Ishikawa (cell line): Measurements from ENCODE around the gene ATG16L1.
A peak's percentile ranks its signal among the peaks of the same experiment; 100 is the strongest.

Experiments
- CEBPB ChIP-seq: IDR thresholded peaks from 2 replicates; pipeline ENCODE4 v1.6.1; 2012
- CREB1 ChIP-seq: IDR thresholded peaks from 2 replicates; pipeline ENCODE4 v1.6.1; 2012; ENCODE audit warnings: low read depth
- EGR1 ChIP-seq: IDR thresholded peaks from 2 replicates; pipeline ENCODE4 v1.6.1; 2012
- EP300 ChIP-seq: IDR thresholded peaks from 2 replicates; pipeline ENCODE4 v1.6.1; 2012; ENCODE audit warnings: borderline replicate concordance
- FOXM1 ChIP-seq: IDR thresholded peaks from 2 replicates; pipeline ENCODE4 v1.6.1; 2012; ENCODE audit warnings: low read depth, borderline replicate concordance
- MAX ChIP-seq: IDR thresholded peaks from 2 replicates; pipeline ENCODE4 v1.6.1; 2012
- NFIC ChIP-seq: IDR thresholded peaks from 2 replicates; pipeline ENCODE4 v1.6.1; 2012
- RAD21 ChIP-seq: IDR thresholded peaks from 2 replicates; pipeline ENCODE4 v1.6.1; 2012; ENCODE audit warnings: low read depth
- REST ChIP-seq: IDR thresholded peaks from 2 replicates; pipeline ENCODE4 v1.6.1; 2012; ENCODE audit warnings: low read depth, mild to moderate bottlenecking
- TAF1 ChIP-seq: IDR thresholded peaks from 2 replicates; pipeline ENCODE4 v1.6.1; 2012; ENCODE audit warnings: low read depth, mild to moderate bottlenecking
- TCF12 ChIP-seq: IDR thresholded peaks from 2 replicates; pipeline ENCODE4 v1.6.1; 2012; ENCODE audit warnings: low read depth
- TEAD4 ChIP-seq: IDR thresholded peaks from 2 replicates; pipeline ENCODE4 v1.6.1; 2012
- YY1 ChIP-seq: IDR thresholded peaks from 2 replicates; pipeline ENCODE4 v1.6.1; 2012; ENCODE audit warnings: low read depth
- ZBTB7A ChIP-seq: IDR thresholded peaks from 2 replicates; pipeline ENCODE4 v1.6.1; 2012; ENCODE audit warnings: low read depth
- TF ChIP-seq, protein P1 (sequence below): IDR thresholded peaks from 2 replicates; pipeline ENCODE4 v1.6.1; 2012

The ATG16L1 gene

DNA sequence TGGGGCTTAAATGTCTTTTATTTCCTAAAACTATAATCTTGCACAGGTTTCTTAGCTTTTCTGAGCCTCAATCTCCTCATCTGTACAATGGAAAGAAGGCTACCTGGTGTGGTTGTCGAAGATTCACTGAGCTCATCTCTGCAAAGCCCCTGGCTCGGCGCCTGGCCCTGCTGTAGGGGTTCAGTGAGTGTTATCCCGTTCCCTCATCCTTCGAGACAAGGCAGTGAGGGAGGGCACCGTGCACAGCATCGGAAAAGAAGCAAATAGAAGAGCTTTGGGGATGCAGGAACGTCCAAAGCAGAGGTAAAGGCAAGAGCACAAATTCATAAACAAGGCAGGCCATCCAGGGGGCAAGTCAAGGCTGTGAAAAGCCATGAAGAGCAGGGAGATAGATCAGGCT is 41.2 kb upstream of the ATG16L1 start:
- TF ChIP-seq EP300 (no peak), NFIC (no peak), MAX (no peak), TAF1 (no peak), TCF12 (no peak), FOXM1 (no peak), RAD21 (no peak), CREB1 (no peak), REST (no peak), ZBTB7A (no peak), CEBPB (no peak), EGR1 (no peak), YY1 (no peak), TEAD4 (no peak)
- TF ChIP-seq, protein P1, sequence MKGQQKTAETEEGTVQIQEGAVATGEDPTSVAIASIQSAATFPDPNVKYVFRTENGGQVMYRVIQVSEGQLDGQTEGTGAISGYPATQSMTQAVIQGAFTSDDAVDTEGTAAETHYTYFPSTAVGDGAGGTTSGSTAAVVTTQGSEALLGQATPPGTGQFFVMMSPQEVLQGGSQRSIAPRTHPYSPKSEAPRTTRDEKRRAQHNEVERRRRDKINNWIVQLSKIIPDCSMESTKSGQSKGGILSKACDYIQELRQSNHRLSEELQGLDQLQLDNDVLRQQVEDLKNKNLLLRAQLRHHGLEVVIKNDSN: no peak

- TF ChIP-seq TCF12: peak; percentile 44; the same call in 1 of the 2 replicates
- peak; percentile 70; the same call in 1 of the 2 replicates for TF ChIP-seq MAX
- TF ChIP-seq EGR1: no peak
- peak; percentile 87 for TF ChIP-seq TEAD4
- TF ChIP-seq EP300: peak; percentile 76; the same call in 1 of the 2 replicates
- no peak for TF ChIP-seq TAF1
- no peak for TF ChIP-seq REST
- TF ChIP-seq CREB1: no peak
- TF ChIP-seq YY1: no peak
- peak; percentile 13; the same call in 1 of the 2 replicates for TF ChIP-seq RAD21
- peak; percentile 93 for TF ChIP-seq NFIC
- TF ChIP-seq ZBTB7A: no peak
- TF ChIP-seq CEBPB: no peak
- peak; percentile 61; the same call in 1 of the 2 replicates for TF ChIP-seq FOXM1
- TF ChIP-seq, protein P1: no peak
Observed at GRCh38 chr2:233210843-233211547, 40.5 kb upstream of the ATG16L1 start.

GRCh38 chr2:233211548-233211895 is 40.0 kb upstream of the ATG16L1 start:
- TF ChIP-seq TEAD4: no peak
- no peak for TF ChIP-seq TAF1
- no peak for TF ChIP-seq YY1
- TF ChIP-seq, protein P1: no peak
- TF ChIP-seq TCF12: no peak
- TF ChIP-seq MAX: no peak
- TF ChIP-seq REST: no peak
- no peak for TF ChIP-seq ZBTB7A
- TF ChIP-seq EP300: no peak
- no peak for TF ChIP-seq NFIC
- no peak for TF ChIP-seq CEBPB
- no peak for TF ChIP-seq CREB1
- no peak for TF ChIP-seq EGR1
- no peak for TF ChIP-seq FOXM1
- TF ChIP-seq RAD21: no peak
